Measurements from ENCODE around the gene RNF44.

GRCh38 chr5:176489077-176489476, 48.1 kb downstream of the RNF44 start:
- TF ChIP-seq, protein P1, sequence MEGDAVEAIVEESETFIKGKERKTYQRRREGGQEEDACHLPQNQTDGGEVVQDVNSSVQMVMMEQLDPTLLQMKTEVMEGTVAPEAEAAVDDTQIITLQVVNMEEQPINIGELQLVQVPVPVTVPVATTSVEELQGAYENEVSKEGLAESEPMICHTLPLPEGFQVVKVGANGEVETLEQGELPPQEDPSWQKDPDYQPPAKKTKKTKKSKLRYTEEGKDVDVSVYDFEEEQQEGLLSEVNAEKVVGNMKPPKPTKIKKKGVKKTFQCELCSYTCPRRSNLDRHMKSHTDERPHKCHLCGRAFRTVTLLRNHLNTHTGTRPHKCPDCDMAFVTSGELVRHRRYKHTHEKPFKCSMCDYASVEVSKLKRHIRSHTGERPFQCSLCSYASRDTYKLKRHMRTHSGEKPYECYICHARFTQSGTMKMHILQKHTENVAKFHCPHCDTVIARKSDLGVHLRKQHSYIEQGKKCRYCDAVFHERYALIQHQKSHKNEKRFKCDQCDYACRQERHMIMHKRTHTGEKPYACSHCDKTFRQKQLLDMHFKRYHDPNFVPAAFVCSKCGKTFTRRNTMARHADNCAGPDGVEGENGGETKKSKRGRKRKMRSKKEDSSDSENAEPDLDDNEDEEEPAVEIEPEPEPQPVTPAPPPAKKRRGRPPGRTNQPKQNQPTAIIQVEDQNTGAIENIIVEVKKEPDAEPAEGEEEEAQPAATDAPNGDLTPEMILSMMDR (IDR thresholded peaks at IDR 0.05; ENCODE audit: low read depth, low read length, missing input control): no peak
- no peak for TF ChIP-seq TAF1 (conservative IDR thresholded peaks at IDR 0.05)
- TF ChIP-seq MAX (IDR thresholded peaks at IDR 0.05): no peak
- TF ChIP-seq ATF3 (IDR thresholded peaks at IDR 0.05): no peak
- TF ChIP-seq, protein P2, sequence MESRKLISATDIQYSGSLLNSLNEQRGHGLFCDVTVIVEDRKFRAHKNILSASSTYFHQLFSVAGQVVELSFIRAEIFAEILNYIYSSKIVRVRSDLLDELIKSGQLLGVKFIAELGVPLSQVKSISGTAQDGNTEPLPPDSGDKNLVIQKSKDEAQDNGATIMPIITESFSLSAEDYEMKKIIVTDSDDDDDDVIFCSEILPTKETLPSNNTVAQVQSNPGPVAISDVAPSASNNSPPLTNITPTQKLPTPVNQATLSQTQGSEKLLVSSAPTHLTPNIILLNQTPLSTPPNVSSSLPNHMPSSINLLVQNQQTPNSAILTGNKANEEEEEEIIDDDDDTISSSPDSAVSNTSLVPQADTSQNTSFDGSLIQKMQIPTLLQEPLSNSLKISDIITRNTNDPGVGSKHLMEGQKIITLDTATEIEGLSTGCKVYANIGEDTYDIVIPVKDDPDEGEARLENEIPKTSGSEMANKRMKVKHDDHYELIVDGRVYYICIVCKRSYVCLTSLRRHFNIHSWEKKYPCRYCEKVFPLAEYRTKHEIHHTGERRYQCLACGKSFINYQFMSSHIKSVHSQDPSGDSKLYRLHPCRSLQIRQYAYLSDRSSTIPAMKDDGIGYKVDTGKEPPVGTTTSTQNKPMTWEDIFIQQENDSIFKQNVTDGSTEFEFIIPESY (IDR thresholded peaks at IDR 0.05): no peak
- TF ChIP-seq YY1 (IDR thresholded peaks at IDR 0.05): no peak
- no peak for TF ChIP-seq EGR1 (IDR thresholded peaks at IDR 0.05; ENCODE audit: low read depth in 2 of 2)
- TF ChIP-seq RAD21 (IDR thresholded peaks at IDR 0.05): no peak
- no peak for TF ChIP-seq GABPA (IDR thresholded peaks at IDR 0.05 in 1 of 2, conservative IDR thresholded peaks at IDR 0.05 in 1 of 2)
- no peak for TF ChIP-seq JUND (IDR thresholded peaks at IDR 0.05)
- TF ChIP-seq, protein P3, sequence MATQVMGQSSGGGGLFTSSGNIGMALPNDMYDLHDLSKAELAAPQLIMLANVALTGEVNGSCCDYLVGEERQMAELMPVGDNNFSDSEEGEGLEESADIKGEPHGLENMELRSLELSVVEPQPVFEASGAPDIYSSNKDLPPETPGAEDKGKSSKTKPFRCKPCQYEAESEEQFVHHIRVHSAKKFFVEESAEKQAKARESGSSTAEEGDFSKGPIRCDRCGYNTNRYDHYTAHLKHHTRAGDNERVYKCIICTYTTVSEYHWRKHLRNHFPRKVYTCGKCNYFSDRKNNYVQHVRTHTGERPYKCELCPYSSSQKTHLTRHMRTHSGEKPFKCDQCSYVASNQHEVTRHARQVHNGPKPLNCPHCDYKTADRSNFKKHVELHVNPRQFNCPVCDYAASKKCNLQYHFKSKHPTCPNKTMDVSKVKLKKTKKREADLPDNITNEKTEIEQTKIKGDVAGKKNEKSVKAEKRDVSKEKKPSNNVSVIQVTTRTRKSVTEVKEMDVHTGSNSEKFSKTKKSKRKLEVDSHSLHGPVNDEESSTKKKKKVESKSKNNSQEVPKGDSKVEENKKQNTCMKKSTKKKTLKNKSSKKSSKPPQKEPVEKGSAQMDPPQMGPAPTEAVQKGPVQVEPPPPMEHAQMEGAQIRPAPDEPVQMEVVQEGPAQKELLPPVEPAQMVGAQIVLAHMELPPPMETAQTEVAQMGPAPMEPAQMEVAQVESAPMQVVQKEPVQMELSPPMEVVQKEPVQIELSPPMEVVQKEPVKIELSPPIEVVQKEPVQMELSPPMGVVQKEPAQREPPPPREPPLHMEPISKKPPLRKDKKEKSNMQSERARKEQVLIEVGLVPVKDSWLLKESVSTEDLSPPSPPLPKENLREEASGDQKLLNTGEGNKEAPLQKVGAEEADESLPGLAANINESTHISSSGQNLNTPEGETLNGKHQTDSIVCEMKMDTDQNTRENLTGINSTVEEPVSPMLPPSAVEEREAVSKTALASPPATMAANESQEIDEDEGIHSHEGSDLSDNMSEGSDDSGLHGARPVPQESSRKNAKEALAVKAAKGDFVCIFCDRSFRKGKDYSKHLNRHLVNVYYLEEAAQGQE (IDR thresholded peaks at IDR 0.05): no peak
- no peak for TF ChIP-seq FOXA1 (IDR thresholded peaks at IDR 0.05)

Measured in liver (tissue), 3 donors.